ENCODE results near the gene TRIM63.

- TF ChIP-seq ZNF274 (IDR thresholded peaks at IDR 0.05; ENCODE audit: low read depth, low read length) (no peak), SUZ12 (IDR thresholded peaks at IDR 0.05; ENCODE audit: extremely low read depth, insufficient read depth, insufficient read length) (no peak), YY1 (IDR thresholded peaks at IDR 0.05; ENCODE audit: insufficient read depth, insufficient read length) (no peak)
These were observed 56.6 kb downstream of the TRIM63 start for GRCh38 chr1:26010825-26011224.
